H1 (cell line): ENCODE results near the gene AHDC1. TPM values are rescaled to one million over a fixed set of nuclear protein-coding genes. Genes with fewer than 3 reads are reported as not detected.

Experiments used
- CTCF ChIA-PET: fragments of 300-600 bp; sonication (Branson Sonifier 250); formaldehyde crosslinking; loops from one replicate; lab custom pipeline; 2021; ENCODE audit not compliant: partially characterized antibody; lab: Charles Lee
- POLR2A ChIA-PET: fragments of 300-600 bp; sonication (Branson Sonifier 250); formaldehyde crosslinking; loops from one replicate; lab custom pipeline; 2021; ENCODE audit warnings: inconsistent platforms; ENCODE audit not compliant: partially characterized antibody; lab: Charles Lee
- DNase-seq, 2 experiments: peaks; one replicate each; pipeline versions ENCODE4 v3.0.0 to v3.0.0-alpha.2; 2010 to 2022; ENCODE audit warnings: low spot score in 2 of 2, low read depth in 1 of 2, mixed read lengths in 1 of 2
- FAIRE-seq: peaks from 2 replicates; lab custom pipeline; 2011; peaks lifted over from hg19 to GRCh38; lab: Jason Lieb, UNC
- H2AFZ ChIP-seq: 2 replicates; pipeline ENCODE4 v1.8.1; 2012; ENCODE audit warnings: low read length, inconsistent platforms
- H2AK5ac ChIP-seq: 2 replicates; pipeline ENCODE4 v1.6.1; 2013; ENCODE audit warnings: low read depth, low read length
- H2BK120ac ChIP-seq: replicated peaks from 2 replicates; pipeline ENCODE3; 2013; ENCODE audit warnings: low read depth, low read length, inconsistent platforms
- H2BK12ac ChIP-seq: 2 replicates; pipeline ENCODE4 v1.6.1; 2013; ENCODE audit warnings: low read depth, low read length
- H2BK15ac ChIP-seq: 2 replicates; pipeline ENCODE4 v1.6.1; 2013; ENCODE audit warnings: low read length
- H2BK20ac ChIP-seq: 2 replicates; pipeline ENCODE4 v1.6.1; 2013; ENCODE audit warnings: low read length
- H2BK5ac ChIP-seq: 2 replicates; pipeline ENCODE4 v1.6.1; 2013; ENCODE audit warnings: low read depth, low read length
- H3K14ac ChIP-seq: 2 replicates; pipeline ENCODE4 v1.6.1; 2013; ENCODE audit warnings: inconsistent platforms; ENCODE audit not compliant: insufficient read length
- H3K18ac ChIP-seq: 2 replicates; pipeline ENCODE4 v1.6.1; 2013; ENCODE audit warnings: low read length; ENCODE audit errors: extremely low read depth
- H3K23ac ChIP-seq: 2 replicates; pipeline ENCODE4 v1.6.1; 2013; ENCODE audit warnings: inconsistent platforms; ENCODE audit not compliant: insufficient read length
- H3K23me2 ChIP-seq: 2 replicates; pipeline ENCODE4 v1.6.1; 2013; ENCODE audit warnings: low read depth, low read length
- H3K27ac ChIP-seq: 2 replicates; pipeline ENCODE4 v1.6.1; 2011; ENCODE audit warnings: low read depth, low read length, inconsistent platforms
- H3K27me3 ChIP-seq, 4 experiments: replicated peaks in 1 of 4; 1 replicate in 1 of 4; 2 replicates in 3 of 4; pipeline versions ENCODE4 v1.6.1 to v1.8.1; 2011 to 2013; ENCODE audit warnings: low read length in 3 of 4, mild to moderate bottlenecking in 3 of 4, inconsistent platforms in 2 of 4, mixed read lengths in 2 of 4, moderate library complexity in 1 of 4; ENCODE audit not compliant: control insufficient read depth in 3 of 4, insufficient read depth in 3 of 4; ENCODE audit errors: extremely low read depth in 1 of 4
- H3K36me3 ChIP-seq, 4 experiments: 2 replicates each; pipeline versions ENCODE4 v1.6.1 to v1.8.1; 2011 to 2013; ENCODE audit warnings: mild to moderate bottlenecking in 4 of 4, low read length in 3 of 4, moderate library complexity in 2 of 4, control low read depth in 1 of 4, inconsistent platforms in 1 of 4; ENCODE audit not compliant: insufficient read depth in 4 of 4, control insufficient read depth in 2 of 4
- H3K4ac ChIP-seq: replicated peaks from 2 replicates; pipeline ENCODE3; 2013; ENCODE audit warnings: low read length, low read depth, mixed read lengths, inconsistent platforms; ENCODE audit not compliant: insufficient read length
- H3K4me1 ChIP-seq, 4 experiments: replicated peaks in 1 of 4; 1 replicate in 1 of 4; 2 replicates in 3 of 4; pipeline versions ENCODE4 v1.6.1 to v1.8.1; 2011 to 2013; ENCODE audit warnings: low read length in 3 of 4, inconsistent platforms in 2 of 4, mixed read lengths in 1 of 4; ENCODE audit not compliant: insufficient read depth in 4 of 4, control insufficient read depth in 3 of 4
- H3K4me2 ChIP-seq, 2 experiments: 2 replicates each; pipeline versions ENCODE4 v1.6.1 to v1.8.1; 2011 to 2013; ENCODE audit warnings: low read depth in 2 of 2, low read length in 2 of 2, control low read depth in 1 of 2, inconsistent platforms in 1 of 2, mild to moderate bottlenecking in 1 of 2; ENCODE audit not compliant: insufficient read depth in 1 of 2
- H3K4me3 ChIP-seq, 4 experiments: fragments of 200-600, 300-600 bp in 1 of 4; sonication (generic), shearing (Covaris generic), sonication (Bioruptor Twin) in 1 of 4; 2 replicates each; pipeline versions ENCODE4 v1.5.1 to v1.8.1; 2011 to 2016; ENCODE audit warnings: low read length in 4 of 4, low read depth in 3 of 4, control low read depth in 2 of 4, inconsistent platforms in 2 of 4, mild to moderate bottlenecking in 2 of 4, mixed read lengths in 1 of 4, moderate library complexity in 1 of 4; ENCODE audit not compliant: insufficient read depth in 2 of 4; ENCODE audit errors: extremely low read depth in 1 of 4
- H3K56ac ChIP-seq: replicated peaks from 2 replicates; pipeline ENCODE3; 2013; ENCODE audit warnings: low read depth, mild to moderate bottlenecking, mixed read lengths, low read length, inconsistent platforms; ENCODE audit not compliant: insufficient read length
- H3K79me1 ChIP-seq: 2 replicates; pipeline ENCODE4 v1.6.1; 2013; ENCODE audit warnings: low read depth, low read length, control low read depth
- H3K79me2 ChIP-seq, 2 experiments: 2 replicates each; pipeline versions ENCODE4 v1.6.1 to v1.8.1; 2012 to 2013; ENCODE audit warnings: low read length in 2 of 2, mild to moderate bottlenecking in 2 of 2, inconsistent platforms in 1 of 2; ENCODE audit not compliant: insufficient read depth in 2 of 2, control insufficient read depth in 1 of 2
- H3K9ac ChIP-seq, 4 experiments: replicated peaks in 1 of 4; 1 replicate in 1 of 4; 2 replicates in 3 of 4; pipeline versions ENCODE4 v1.6.1 to v1.8.1; 2011 to 2013; ENCODE audit warnings: low read depth in 3 of 4, low read length in 3 of 4, control low read depth in 2 of 4, mild to moderate bottlenecking in 2 of 4, moderate library complexity in 2 of 4, inconsistent platforms in 1 of 4; ENCODE audit errors: extremely low read depth in 1 of 4
- H3K9me3 ChIP-seq, 2 experiments: 2 replicates each; pipeline versions ENCODE4 v1.6.1 to v1.8.1; 2012 to 2013; ENCODE audit warnings: mild to moderate bottlenecking in 2 of 2, moderate library complexity in 2 of 2, control low read depth in 1 of 2, inconsistent platforms in 1 of 2, low read depth in 1 of 2, low read length in 1 of 2, mixed read lengths in 1 of 2; ENCODE audit not compliant: insufficient read depth in 2 of 2
- H4K20me1 ChIP-seq, 2 experiments: replicated peaks in 1 of 2; 2 replicates each; pipeline versions ENCODE3 to v1.8.1; 2011 to 2013; ENCODE audit warnings: inconsistent platforms in 2 of 2, low read length in 2 of 2, mild to moderate bottlenecking in 1 of 2; ENCODE audit not compliant: insufficient read depth in 2 of 2, control insufficient read depth in 1 of 2
- H4K5ac ChIP-seq: 2 replicates; pipeline ENCODE4 v1.6.1; 2013; ENCODE audit warnings: low read length, low read depth, mixed read lengths, inconsistent platforms; ENCODE audit not compliant: insufficient read length
- H4K8ac ChIP-seq: 2 replicates; pipeline ENCODE4 v1.8.0; 2013; ENCODE audit warnings: mild to moderate bottlenecking, moderate library complexity, low read length, inconsistent platforms; ENCODE audit not compliant: insufficient read depth; ENCODE audit errors: extremely low read depth
- H4K91ac ChIP-seq: replicated peaks from 2 replicates; pipeline ENCODE3; 2013; ENCODE audit warnings: low read length, mixed read lengths, inconsistent platforms; ENCODE audit not compliant: insufficient read length
- CHD1 ChIP-seq: IDR thresholded peaks from 2 replicates; pipeline ENCODE4 v1.6.1; 2012; ENCODE audit warnings: low read depth, low read length, improper control_type of control experiment
- HDAC2 ChIP-seq, 2 experiments: fragments of 300-600 bp in 1 of 2; sonication (generic) in 1 of 2; IDR thresholded peaks; 2 replicates each; pipeline ENCODE4 v1.6.1; 2011 to 2012; ENCODE audit warnings: low read depth in 2 of 2, low read length in 2 of 2, mild to moderate bottlenecking in 2 of 2, moderate library complexity in 2 of 2, borderline replicate concordance in 1 of 2, inconsistent platforms in 1 of 2
- JUND ChIP-seq: IDR thresholded peaks from 2 replicates; pipeline ENCODE4 v1.6.1; 2011; ENCODE audit warnings: mild to moderate bottlenecking, improper control_type of control experiment, low read length
- KDM1A ChIP-seq: fragments of 200-600, 300-600 bp; sonication (generic); IDR thresholded peaks from 2 replicates; pipeline ENCODE4 v1.7.1; 2016; ENCODE audit warnings: mild to moderate bottlenecking, low read length, borderline replicate concordance
- SIN3A ChIP-seq, 2 experiments: IDR thresholded peaks in 1 of 2; conservative IDR thresholded peaks in 1 of 2; 2 replicates each; pipeline ENCODE4 v1.6.1; 2011 to 2012; ENCODE audit warnings: low read length in 2 of 2, improper control_type of control experiment in 1 of 2, low read depth in 1 of 2, mild to moderate bottlenecking in 1 of 2
- WGBS, 2 experiments: shearing (Covaris generic) in 1 of 2; methylation state at CpG; one replicate each; pipeline versions ENCODE4 v1.1.6 to v1.1.7; 2013 to 2015; ENCODE audit warnings: low lambda C conversion rate in 2 of 2, mixed read lengths in 2 of 2, inconsistent platforms in 1 of 2, low coverage in 1 of 2, missing lambda C conversion rate in 1 of 2; ENCODE audit not compliant: insufficient replicate concordance in 2 of 2, insufficient coverage in 1 of 2, insufficient read length in 1 of 2; ENCODE audit errors: extremely low coverage in 1 of 2, missing lambda C conversion rate in 1 of 2; 5-methylcytosine and 5-hydroxymethylcytosine counted together
- polyA plus RNA-seq, 7 experiments: library from polyadenylated mRNA; depleted of rRNA in 3 of 7; stranded (reverse) in 5 of 7; unstranded in 2 of 7; fragments of >200 nt in 5 of 7; fragments of 200-250 nt in 2 of 7; gene quantifications; 1 replicate in 5 of 7; 2 replicates in 1 of 7; 4 replicates in 1 of 7; pipeline versions ENCODE4 v1.2.1 to v1.2.3, GENCODE V29; 2011 to 2013; ENCODE audit warnings: missing spikeins in 2 of 7, mixed read lengths in 2 of 7
- total RNA-seq: library from RNA; stranded (reverse); fragmentation: NEBNext Ultra II Directional; extraction: Animal tissue kit (Norgen Biotek cat#: 25700); gene quantifications from 2 replicates; pipeline ENCODE4 v1.2.1, GENCODE V29; 2021
- TF ChIP-seq, protein P1 (sequence below): IDR thresholded peaks from 2 replicates; pipeline ENCODE4 v1.6.1; 2012; ENCODE audit warnings: low read length, inconsistent platforms

Gene AHDC1
- total and polyA plus RNA-seq, 2 of the 8 experiments (the other 6 are each of a cell fraction or from before 2014, with no cell fraction given), result 4.4 to 35.1 TPM

DNA sequence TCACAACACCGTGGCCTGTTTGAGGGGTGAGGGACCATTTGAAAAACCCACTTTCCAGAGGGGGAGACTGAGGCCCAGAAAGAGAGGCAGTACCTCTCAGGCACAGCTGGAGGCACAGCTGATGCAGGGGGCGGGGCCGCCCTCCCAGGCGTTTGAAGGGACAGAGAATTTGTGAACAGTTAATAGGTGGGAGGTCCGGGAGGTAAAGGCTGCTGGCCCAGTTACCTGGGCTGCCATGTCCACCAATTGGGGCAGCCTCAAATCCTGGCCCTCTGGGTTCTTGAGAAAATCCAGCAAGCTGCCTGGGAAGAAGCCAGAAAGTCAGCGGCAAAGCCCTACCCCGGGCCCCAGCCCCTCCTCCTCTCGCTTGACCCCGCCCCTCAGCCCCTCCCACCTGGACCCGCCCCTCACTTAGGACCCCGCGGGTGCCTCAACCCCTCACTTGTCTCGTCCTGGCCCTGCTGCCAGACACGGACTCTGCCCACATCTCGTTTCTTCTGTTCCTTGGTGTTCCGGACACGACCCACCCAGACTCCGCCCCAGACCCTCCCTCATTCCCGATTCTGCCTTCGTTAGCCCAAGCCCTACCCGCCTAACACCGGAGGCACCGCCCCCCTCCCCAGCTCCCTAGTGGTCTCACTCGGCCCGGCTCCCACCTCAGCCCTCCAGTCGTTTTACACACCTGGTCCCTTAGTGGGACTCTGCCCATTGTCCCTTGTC lies 10.8 kb upstream of the AHDC1 start:
- H2AFZ ChIP-seq, result peak overlapping the region; percentile 57; the same call in 1 of the 2 replicates

More for the DNA sequence above, 10.8 kb upstream of the AHDC1 start:
- Histone ChIP-seq H3K9me3 (no peaks in the 10 kb centered on the region), H2BK5ac (peak overlapping the region; percentile 68; the same call in 1 of the 2 replicates), H2BK120ac (no peak overlapping the region), H2AK5ac (no peak overlapping the region), H3K56ac (no peak overlapping the region), H3K4me3 (peak overlapping the region; percentile 50 to 63 (median 54)), H4K91ac (no peak overlapping the region), H3K4me1 (peaks cover 0 to 16% (median 9%) of the 10 kb centered on the region in 4 experiments; a peak in 6 of 7 replicates), H3K4me2 (peak overlapping the region; percentile 94), H2BK12ac (peak overlapping the region; percentile 82; the same call in 1 of the 2 replicates), H4K5ac (no peak overlapping the region), H3K79me2 (no peaks in the 10 kb centered on the region), H3K27me3 (peaks cover 0 to 11% (median 6%) of the 10 kb centered on the region in 4 experiments; a peak in 2 of 7 replicates), H2BK15ac (no peak overlapping the region), H3K4ac (peak overlapping the region; percentile 4), H4K8ac (no peak overlapping the region), H3K79me1 (no peaks in the 10 kb centered on the region), H3K23ac (no peak overlapping the region), H3K27ac (no peak overlapping the region), H3K23me2 (peaks cover 7% of the 10 kb centered on the region), H3K14ac (no peak overlapping the region), H4K20me1 (peaks cover 0 to 2% of the 10 kb centered on the region in 2 experiments), H3K18ac (peak overlapping the region; percentile 80; the same call in 1 of the 2 replicates), H2BK20ac (0 out of 2 replicates have a peak overlapping the region, but pooled peaks have one; percentile 0), H3K36me3 (no peaks in the 10 kb centered on the region), H3K9ac (no peak overlapping the region; a peak in 1 of 7 replicates)
- no peak for FAIRE-seq
- WGBS, 2 experiments, result 18% methylated on average over 15 of the region's 26 CpGs; no CpG with 5 or more reads in 1 of the 2 experiments
- DNase-seq, result peak in 1 of 2 experiments; percentile 88
- POLR2A ChIA-PET, result interaction anchor here (0.8 to 2.1 kb wide), 9 partner anchors 9 to 288 kb away, joined by 3 to 6 read pairs (median 3); partner anchors contain the start of genes AHDC1 and WASF2
- TF ChIP-seq, protein P1, sequence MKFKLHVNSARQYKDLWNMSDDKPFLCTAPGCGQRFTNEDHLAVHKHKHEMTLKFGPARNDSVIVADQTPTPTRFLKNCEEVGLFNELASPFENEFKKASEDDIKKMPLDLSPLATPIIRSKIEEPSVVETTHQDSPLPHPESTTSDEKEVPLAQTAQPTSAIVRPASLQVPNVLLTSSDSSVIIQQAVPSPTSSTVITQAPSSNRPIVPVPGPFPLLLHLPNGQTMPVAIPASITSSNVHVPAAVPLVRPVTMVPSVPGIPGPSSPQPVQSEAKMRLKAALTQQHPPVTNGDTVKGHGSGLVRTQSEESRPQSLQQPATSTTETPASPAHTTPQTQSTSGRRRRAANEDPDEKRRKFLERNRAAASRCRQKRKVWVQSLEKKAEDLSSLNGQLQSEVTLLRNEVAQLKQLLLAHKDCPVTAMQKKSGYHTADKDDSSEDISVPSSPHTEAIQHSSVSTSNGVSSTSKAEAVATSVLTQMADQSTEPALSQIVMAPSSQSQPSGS, result no peak
- TF ChIP-seq SIN3A (conservative IDR thresholded peaks at IDR 0.05 in 1 of 2, IDR thresholded peaks at IDR 0.05 in 1 of 2; ENCODE audit: low read depth in 1 of 2, low read length in 2 of 2), result 0 out of 4 replicates have a peak, but pooled peaks of 1 of the 2 experiments have one; percentile 47
- TF ChIP-seq JUND, result no peak
- no peak for TF ChIP-seq CHD1
- TF ChIP-seq KDM1A, result peak; percentile 98
- TF ChIP-seq HDAC2 (IDR thresholded peaks at IDR 0.05; ENCODE audit: borderline replicate concordance in 1 of 2, low read depth in 2 of 2, low read length in 2 of 2), result peak in 1 of 2 experiments; percentile 94; a peak in 1 of 4 replicates
- CTCF ChIA-PET, result interaction anchor here (0.7 to 37.8 kb wide), 18 partner anchors 7 to 314 kb away, joined by 3 to 1807 read pairs (median 5); partner anchors contain the start of genes AHDC1, GPR3, IFI6 and WASF2
